Measurements from ENCODE around the gene SRCIN1. TPM values are rescaled to one million over a fixed set of nuclear protein-coding genes. Genes with fewer than 3 reads are reported as not detected.

The SRCIN1 gene
- total RNA-seq, 1 experiment from 2014 or later = 2.6 TPM

DNA sequence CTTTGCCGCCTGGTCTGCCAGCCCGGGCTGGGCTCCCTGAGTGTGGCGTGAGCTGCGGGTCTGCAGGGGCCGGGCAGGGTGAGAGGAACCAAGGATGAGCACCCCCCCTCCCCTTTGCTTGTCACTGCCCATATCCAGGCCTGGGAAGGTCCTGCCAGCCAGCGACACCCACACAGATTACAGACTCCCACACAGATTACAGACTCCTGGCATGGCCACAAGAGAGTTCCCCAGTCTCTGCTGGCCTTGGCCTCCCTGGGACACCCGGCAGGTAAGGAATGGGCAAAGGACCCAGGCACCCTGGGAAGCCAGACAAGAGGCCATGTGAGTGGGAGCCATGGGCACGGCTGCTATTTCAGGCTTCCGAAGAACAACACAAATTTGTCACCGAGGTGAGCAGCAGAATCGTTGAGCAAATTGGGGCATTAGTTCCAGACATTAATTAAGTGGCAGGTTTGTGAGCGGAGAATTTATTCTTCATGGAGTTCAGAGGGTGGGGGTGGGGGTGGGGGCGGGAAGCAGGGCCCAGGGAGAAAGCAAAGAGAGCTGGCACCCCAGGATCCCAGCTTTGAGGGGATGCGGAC lies 41.4 kb downstream of the SRCIN1 start:
- no peak overlapping the region for H3K4me2 ChIP-seq (ENCODE audit: low read length)
- CTCF ChIA-PET = no interaction called here
- H2AFZ ChIP-seq (ENCODE audit: low read length) = no peak overlapping the region
- BruUV-seq (replicated peaks) = no TSS peak
- H3K27ac ChIP-seq (ENCODE audit: low read length) = no peak overlapping the region
- H4K20me1 ChIP-seq (ENCODE audit: low read length) = no peaks in the 10 kb centered on the region
- H3K36me3 ChIP-seq (ENCODE audit: low read depth, low read length) = no peaks in the 10 kb centered on the region
- no peaks in the 10 kb centered on the region for H3F3A ChIP-seq (ENCODE audit: low read length, unreplicated experiment)
- no peaks in the 10 kb centered on the region for H3K79me2 ChIP-seq (ENCODE audit: low read length)
- no peak overlapping the region for H3K4me3 ChIP-seq (ENCODE audit: low read length)
- H3K4me1 ChIP-seq (ENCODE audit: insufficient read depth, low read length) = no peaks in the 10 kb centered on the region
- H3K9me3 ChIP-seq (ENCODE audit: low read length) = no peaks in the 10 kb centered on the region
- intact Hi-C loops (cut with micrococcal nuclease) = no loop called here
- ATAC-seq (no peak), DNase-seq (no peak)
- no peaks in the 10 kb centered on the region for H3K9me2 ChIP-seq (replicated peaks; ENCODE audit: low read length)
- TF ChIP-seq EZH2 (IDR thresholded peaks at IDR 0.05; ENCODE audit: low read length, unreplicated experiment) (no peak), EZH2phosphoT487 (IDR thresholded peaks at IDR 0.05; ENCODE audit: borderline replicate concordance, low read length) (no peak)
- TF ChIP-seq, protein P1, sequence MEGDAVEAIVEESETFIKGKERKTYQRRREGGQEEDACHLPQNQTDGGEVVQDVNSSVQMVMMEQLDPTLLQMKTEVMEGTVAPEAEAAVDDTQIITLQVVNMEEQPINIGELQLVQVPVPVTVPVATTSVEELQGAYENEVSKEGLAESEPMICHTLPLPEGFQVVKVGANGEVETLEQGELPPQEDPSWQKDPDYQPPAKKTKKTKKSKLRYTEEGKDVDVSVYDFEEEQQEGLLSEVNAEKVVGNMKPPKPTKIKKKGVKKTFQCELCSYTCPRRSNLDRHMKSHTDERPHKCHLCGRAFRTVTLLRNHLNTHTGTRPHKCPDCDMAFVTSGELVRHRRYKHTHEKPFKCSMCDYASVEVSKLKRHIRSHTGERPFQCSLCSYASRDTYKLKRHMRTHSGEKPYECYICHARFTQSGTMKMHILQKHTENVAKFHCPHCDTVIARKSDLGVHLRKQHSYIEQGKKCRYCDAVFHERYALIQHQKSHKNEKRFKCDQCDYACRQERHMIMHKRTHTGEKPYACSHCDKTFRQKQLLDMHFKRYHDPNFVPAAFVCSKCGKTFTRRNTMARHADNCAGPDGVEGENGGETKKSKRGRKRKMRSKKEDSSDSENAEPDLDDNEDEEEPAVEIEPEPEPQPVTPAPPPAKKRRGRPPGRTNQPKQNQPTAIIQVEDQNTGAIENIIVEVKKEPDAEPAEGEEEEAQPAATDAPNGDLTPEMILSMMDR (conservative IDR thresholded peaks at IDR 0.05; ENCODE audit: low read depth, low read length) = no peak
- no peaks in the 10 kb centered on the region for H3K27me3 ChIP-seq (ENCODE audit: low read length)
- no peak overlapping the region for H3K9ac ChIP-seq (ENCODE audit: low read length)
- POLR2A ChIA-PET (ENCODE audit: unreplicated experiment) = no interaction called here

DNA sequence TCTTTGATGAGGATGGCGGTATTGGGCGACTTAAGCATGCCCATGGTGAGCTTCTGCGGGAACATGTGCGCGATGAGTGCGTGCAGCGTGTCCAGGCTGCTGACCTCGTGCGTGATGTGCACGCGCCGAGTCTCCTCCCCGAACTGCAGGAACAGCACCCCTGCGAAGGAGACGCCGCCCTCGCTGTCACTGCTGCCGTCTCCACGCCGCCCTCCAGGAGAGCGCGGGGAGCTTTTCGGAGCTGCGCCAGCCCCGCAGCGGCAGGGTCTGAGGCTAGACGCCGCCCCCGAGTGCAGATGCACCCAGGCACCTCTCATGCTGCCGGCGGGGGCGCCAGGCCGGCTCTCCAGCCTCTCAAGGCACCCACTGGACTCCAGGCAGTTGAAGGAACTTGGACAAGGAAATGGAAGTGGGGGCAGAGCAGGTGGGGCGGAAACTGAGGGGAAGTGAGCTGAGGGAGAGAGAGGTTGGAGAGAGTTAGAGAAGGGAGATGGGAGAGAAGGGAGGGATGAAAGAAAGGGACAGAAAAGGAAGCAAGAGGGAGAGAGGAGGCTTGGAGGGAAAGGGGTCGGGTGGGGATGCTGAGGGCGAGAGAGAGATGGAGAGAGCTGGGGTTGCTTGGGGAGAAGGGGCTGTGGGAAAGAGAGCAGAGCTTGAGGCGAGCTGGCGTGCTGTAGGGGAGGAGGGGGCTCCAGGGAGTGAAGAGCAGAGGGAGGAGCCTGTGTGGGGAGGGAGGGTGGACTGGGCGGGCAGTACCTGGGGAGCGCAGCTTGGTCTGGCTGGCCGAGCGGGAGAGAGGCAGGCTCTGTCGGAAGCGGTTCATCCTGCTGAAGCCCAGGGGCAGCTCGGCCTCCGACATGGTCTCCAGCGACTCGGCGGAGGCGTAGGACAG lies 42.1 kb downstream of the SRCIN1 start:
- H3K27me3 ChIP-seq (ENCODE audit: low read length) = no peaks in the 10 kb centered on the region
- no peak for DNase-seq
- H4K20me1 ChIP-seq (ENCODE audit: low read length) = no peaks in the 10 kb centered on the region
- H3K4me3 ChIP-seq (ENCODE audit: low read length) = no peak overlapping the region
- H3K4me2 ChIP-seq (ENCODE audit: low read length) = no peak overlapping the region
- no peaks in the 10 kb centered on the region for H3K4me1 ChIP-seq (ENCODE audit: insufficient read depth, low read length)
- H2AFZ ChIP-seq (ENCODE audit: low read length) = no peak overlapping the region
- BruUV-seq (replicated peaks) = no TSS peak
- no peak for TF ChIP-seq EZH2phosphoT487 (IDR thresholded peaks at IDR 0.05; ENCODE audit: borderline replicate concordance, low read length)
- TF ChIP-seq, protein P1 (conservative IDR thresholded peaks at IDR 0.05; ENCODE audit: low read depth, low read length) = no peak
- no peak for TF ChIP-seq EZH2 (IDR thresholded peaks at IDR 0.05; ENCODE audit: low read length, unreplicated experiment)
- ChIA-PET POLR2A (ENCODE audit: unreplicated experiment) (no interaction called here), CTCF (no interaction called here)
- H3K9me2 ChIP-seq (replicated peaks; ENCODE audit: low read length) = no peaks in the 10 kb centered on the region
- intact Hi-C loops (cut with micrococcal nuclease) = no loop called here
- H3K79me2 ChIP-seq (ENCODE audit: low read length) = no peaks in the 10 kb centered on the region
- H3K9me3 ChIP-seq (ENCODE audit: low read length) = no peaks in the 10 kb centered on the region
- no peaks in the 10 kb centered on the region for H3K36me3 ChIP-seq (ENCODE audit: low read depth, low read length)
- H3K9ac ChIP-seq (ENCODE audit: low read length) = no peak overlapping the region
- ATAC-seq = no peak
- no peaks in the 10 kb centered on the region for H3F3A ChIP-seq (ENCODE audit: low read length, unreplicated experiment)
- no peak overlapping the region for H3K27ac ChIP-seq (ENCODE audit: low read length)

DNA sequence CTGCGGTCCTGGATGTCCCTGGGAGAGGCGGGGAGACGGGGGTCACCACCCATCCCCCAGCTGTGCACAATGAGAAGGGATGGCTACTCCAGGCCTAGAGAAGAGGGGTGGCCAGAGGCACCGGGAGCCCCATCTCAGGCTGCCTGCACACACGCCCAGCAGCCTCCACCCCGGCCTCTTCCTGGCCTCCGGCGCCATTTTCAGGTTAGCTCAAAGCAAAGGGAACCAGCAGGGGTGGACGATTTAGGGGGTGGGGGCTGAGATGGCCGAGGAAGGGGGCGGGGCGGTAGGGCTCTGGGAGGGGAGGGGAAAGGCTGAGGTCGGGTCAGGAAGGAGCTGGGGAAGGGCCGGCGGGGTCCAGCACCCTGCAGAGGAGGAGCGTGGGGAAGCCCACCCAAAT lies 42.8 kb downstream of the SRCIN1 start:
- no peak overlapping the region for H2AFZ ChIP-seq (ENCODE audit: low read length)
- no TSS peak for BruUV-seq (replicated peaks)
- ChIA-PET CTCF (no interaction called here), POLR2A (ENCODE audit: unreplicated experiment) (no interaction called here)
- ATAC-seq = no peak
- intact Hi-C loops (cut with micrococcal nuclease) = no loop called here
- H3K4me1 ChIP-seq (ENCODE audit: insufficient read depth, low read length) = no peaks in the 10 kb centered on the region
- no peaks in the 10 kb centered on the region for H3K79me2 ChIP-seq (ENCODE audit: low read length)
- no peak overlapping the region for H3K9ac ChIP-seq (ENCODE audit: low read length)
- no peaks in the 10 kb centered on the region for H3K27me3 ChIP-seq (ENCODE audit: low read length)
- TF ChIP-seq EZH2phosphoT487 (IDR thresholded peaks at IDR 0.05; ENCODE audit: borderline replicate concordance, low read length) = no peak
- TF ChIP-seq EZH2 (IDR thresholded peaks at IDR 0.05; ENCODE audit: low read length, unreplicated experiment) = no peak
- TF ChIP-seq, protein P1 (conservative IDR thresholded peaks at IDR 0.05; ENCODE audit: low read depth, low read length) = no peak
- no peak overlapping the region for H3K4me3 ChIP-seq (ENCODE audit: low read length)
- no peak overlapping the region for H3K4me2 ChIP-seq (ENCODE audit: low read length)
- no peaks in the 10 kb centered on the region for H3F3A ChIP-seq (ENCODE audit: low read length, unreplicated experiment)
- H3K27ac ChIP-seq (ENCODE audit: low read length) = no peak overlapping the region
- H4K20me1 ChIP-seq (ENCODE audit: low read length) = no peaks in the 10 kb centered on the region
- H3K36me3 ChIP-seq (ENCODE audit: low read depth, low read length) = no peaks in the 10 kb centered on the region
- no peaks in the 10 kb centered on the region for H3K9me3 ChIP-seq (ENCODE audit: low read length)
- no peak for DNase-seq
- H3K9me2 ChIP-seq (replicated peaks; ENCODE audit: low read length) = no peaks in the 10 kb centered on the region

All from PC-3 (cell line).